Subcutaneous abdominal adipose tissue (tissue), 5 donors: ENCODE measurements around the gene WRNIP1.

Experiments used
- H3K27ac ChIP-seq: one replicate; pipeline ENCODE4 v1.7.0; 2013; ENCODE audit warnings: low read depth, mild to moderate bottlenecking, inconsistent platforms, low read length, moderate library complexity
- H3K27me3 ChIP-seq, 5 donors: one replicate each; pipeline ENCODE4 v1.7.0; 2013; ENCODE audit warnings: low read length in 5 of 5, inconsistent platforms in 1 of 5; ENCODE audit not compliant: control insufficient read depth in 5 of 5, insufficient read depth in 4 of 5
- H3K36me3 ChIP-seq, 5 donors: one replicate each; pipeline ENCODE4 v1.7.0; 2013; ENCODE audit warnings: low read length in 5 of 5; ENCODE audit not compliant: control insufficient read depth in 5 of 5, insufficient read depth in 5 of 5
- H3K4me1 ChIP-seq, 5 donors: one replicate each; pipeline ENCODE4 v1.7.0; 2013; ENCODE audit warnings: low read length in 5 of 5, mild to moderate bottlenecking in 3 of 5, moderate library complexity in 1 of 5; ENCODE audit not compliant: control insufficient read depth in 5 of 5, insufficient read depth in 5 of 5
- H3K4me3 ChIP-seq, 5 donors: one replicate each; pipeline ENCODE4 v1.7.0; 2013; ENCODE audit warnings: low read length in 5 of 5, low read depth in 1 of 5
- H3K9ac ChIP-seq, 5 donors: one replicate each; pipeline ENCODE4 v1.7.0; 2013; ENCODE audit warnings: low read length in 5 of 5, mild to moderate bottlenecking in 4 of 5, moderate library complexity in 3 of 5
- H3K9me3 ChIP-seq, 5 donors: one replicate each; pipeline ENCODE4 v1.7.0; 2013; ENCODE audit warnings: low read length in 5 of 5; ENCODE audit not compliant: control insufficient read depth in 5 of 5
- donor health status: healthy.
- donor health status: healthy.
- donor health status: healthy.
- donor health status: healthy.
- donor health status: healthy.

The WRNIP1 gene

GRCh38 chr6:2803731-2804429 is 38.7 kb downstream of the WRNIP1 start:
- H3K36me3 ChIP-seq: no peaks in the 10 kb centered on the region
- H3K9me3 ChIP-seq: no peaks in the 10 kb centered on the region
- H3K4me1 ChIP-seq: peaks cover 0 to 5% (median 0%) of the 10 kb centered on the region in 5 donors
- H3K4me3 ChIP-seq: no peak overlapping the region
- H3K27me3 ChIP-seq: no peaks in the 10 kb centered on the region
- H3K27ac ChIP-seq: no peak overlapping the region
- no peak overlapping the region for H3K9ac ChIP-seq

GRCh38 chr6:2804516-2804915 is 39.3 kb downstream of the WRNIP1 start:
- H3K36me3 ChIP-seq: no peaks in the 10 kb centered on the region
- H3K27ac ChIP-seq: no peak overlapping the region
- H3K27me3 ChIP-seq: no peaks in the 10 kb centered on the region
- H3K4me1 ChIP-seq: peaks cover 0 to 5% (median 0%) of the 10 kb centered on the region in 5 donors
- H3K4me3 ChIP-seq: no peak overlapping the region
- no peak overlapping the region for H3K9ac ChIP-seq
- H3K9me3 ChIP-seq: no peaks in the 10 kb centered on the region

GRCh38 chr6:2805031-2805430 is 39.8 kb downstream of the WRNIP1 start:
- Histone ChIP-seq H3K36me3 (no peaks in the 10 kb centered on the region), H3K4me3 (no peak overlapping the region), H3K27me3 (no peaks in the 10 kb centered on the region), H3K9ac (no peak overlapping the region), H3K9me3 (no peaks in the 10 kb centered on the region), H3K27ac (no peak overlapping the region), H3K4me1 (peaks cover 0 to 5% (median 3%) of the 10 kb centered on the region in 5 donors)

- H3K36me3 ChIP-seq: no peaks in the 10 kb centered on the region
- H3K4me1 ChIP-seq: peaks cover 0 to 10% (median 5%) of the 10 kb centered on the region in 5 donors
- H3K4me3 ChIP-seq: no peak overlapping the region
- H3K9me3 ChIP-seq: no peaks in the 10 kb centered on the region
- H3K27me3 ChIP-seq: no peaks in the 10 kb centered on the region
- H3K27ac ChIP-seq: no peak overlapping the region
- H3K9ac ChIP-seq: no peak overlapping the region
Measured at GRCh38 chr6:2806644-2807043, 41.5 kb downstream of the WRNIP1 start.

- Histone ChIP-seq H3K36me3 (no peaks in the 10 kb centered on the region), H3K27ac (no peak overlapping the region), H3K9ac (no peak overlapping the region), H3K4me1 (peaks cover 0 to 10% (median 5%) of the 10 kb centered on the region in 5 donors), H3K9me3 (no peaks in the 10 kb centered on the region), H3K27me3 (no peaks in the 10 kb centered on the region), H3K4me3 (no peak overlapping the region)
Measured at GRCh38 chr6:2807342-2808090, 42.3 kb downstream of the WRNIP1 start.

- Histone ChIP-seq H3K27me3 (no peaks in the 10 kb centered on the region), H3K9me3 (no peaks in the 10 kb centered on the region), H3K36me3 (no peaks in the 10 kb centered on the region), H3K27ac (no peak overlapping the region), H3K9ac (no peak overlapping the region), H3K4me1 (peaks cover 0 to 10% (median 5%) of the 10 kb centered on the region in 5 donors), H3K4me3 (no peak overlapping the region)
Measured at GRCh38 chr6:2809015-2809414, 43.8 kb downstream of the WRNIP1 start.

DNA sequence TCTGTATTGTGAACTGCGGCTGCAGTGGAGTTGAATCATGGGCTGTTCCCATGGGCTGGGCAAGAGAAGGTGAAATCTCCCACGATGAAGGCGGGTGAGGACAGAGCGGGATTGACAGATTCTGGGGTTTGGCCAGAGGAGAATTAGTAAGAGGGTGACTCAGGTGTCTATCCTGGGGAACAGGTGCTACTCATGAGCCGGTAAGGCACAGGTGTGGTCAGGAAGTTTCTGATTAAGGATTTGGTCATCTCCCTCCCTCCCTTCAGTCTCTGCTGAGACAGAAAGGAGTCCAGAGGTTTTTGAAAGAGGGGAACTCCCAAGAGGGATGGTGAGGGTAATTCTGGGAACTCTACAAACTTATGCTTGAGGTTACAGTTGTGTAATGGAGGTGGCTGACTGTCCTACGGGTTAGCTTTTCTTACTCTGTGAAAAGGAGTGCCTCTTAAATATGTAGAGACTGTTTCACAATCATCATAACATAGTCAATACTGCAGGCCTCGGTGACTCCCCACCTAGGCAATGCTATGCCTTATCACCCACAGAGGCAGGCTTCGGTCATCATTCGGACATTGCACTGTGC is 45.0 kb downstream of the WRNIP1 start:
- Histone ChIP-seq H3K27me3 (no peaks in the 10 kb centered on the region), H3K9me3 (no peaks in the 10 kb centered on the region), H3K27ac (no peak overlapping the region), H3K9ac (no peak overlapping the region), H3K36me3 (no peaks in the 10 kb centered on the region), H3K4me1 (peaks cover 0 to 10% (median 5%) of the 10 kb centered on the region in 5 donors), H3K4me3 (no peak overlapping the region)

- Histone ChIP-seq H3K4me1 (peaks cover 0 to 10% (median under 1%) of the 10 kb centered on the region in 5 donors), H3K9ac (no peak overlapping the region), H3K9me3 (peaks cover 0 to 9% (median 2%) of the 10 kb centered on the region in 5 donors), H3K36me3 (no peaks in the 10 kb centered on the region), H3K27me3 (no peaks in the 10 kb centered on the region), H3K4me3 (no peak overlapping the region), H3K27ac (no peak overlapping the region)
Measured at GRCh38 chr6:2812695-2813094, 47.5 kb downstream of the WRNIP1 start.

DNA sequence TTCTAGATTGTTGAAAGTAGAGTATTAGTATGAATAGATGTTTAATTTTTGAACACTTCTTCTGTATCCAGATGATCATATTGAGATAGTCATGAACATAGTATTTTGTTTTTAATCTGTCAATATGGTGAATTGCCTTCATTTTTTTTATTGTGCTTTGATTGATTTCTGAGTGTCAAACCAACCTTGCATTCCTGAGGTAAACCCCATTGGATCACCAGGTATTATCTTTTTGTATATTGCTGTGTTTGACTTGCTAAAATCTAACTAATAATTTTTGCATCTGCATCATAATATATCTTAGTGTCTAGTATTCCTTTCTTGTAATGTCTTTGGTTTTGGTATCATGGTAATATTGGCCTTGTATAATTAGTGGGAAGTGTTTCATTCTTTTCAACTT is 51.0 kb downstream of the WRNIP1 start:
- Histone ChIP-seq H3K4me1 (peaks cover 0 to 13% (median 7%) of the 10 kb centered on the region in 5 donors), H3K27me3 (no peaks in the 10 kb centered on the region), H3K9ac (no peak overlapping the region), H3K36me3 (no peaks in the 10 kb centered on the region), H3K4me3 (no peak overlapping the region), H3K27ac (no peak overlapping the region), H3K9me3 (peaks cover 0 to 9% (median 2%) of the 10 kb centered on the region in 5 donors)

GRCh38 chr6:2817903-2818443 is 52.8 kb downstream of the WRNIP1 start:
- Histone ChIP-seq H3K36me3 (no peaks in the 10 kb centered on the region), H3K9me3 (peaks cover 0 to 9% (median 2%) of the 10 kb centered on the region in 5 donors), H3K4me3 (no peak overlapping the region), H3K9ac (no peak overlapping the region), H3K4me1 (peaks cover 0 to 13% (median 7%) of the 10 kb centered on the region in 5 donors), H3K27ac (no peak overlapping the region), H3K27me3 (no peaks in the 10 kb centered on the region)
